GM12875 (cell line): ENCODE results near the gene TTPAL.

Source experiments
- H3K4me3 ChIP-seq: one replicate; pipeline ENCODE4 v1.5.1; 2011; ENCODE audit warnings: low read depth, low read length, control low read depth
- TF ChIP-seq, protein P1 (sequence below): IDR thresholded peaks from 2 replicates; pipeline ENCODE4 v1.5.1; 2011; ENCODE audit warnings: low read depth, mild to moderate bottlenecking, control low read depth, inconsistent platforms, low read length, moderate library complexity, borderline replicate concordance; ENCODE audit not compliant: insufficient read depth

TTPAL gene

DNA sequence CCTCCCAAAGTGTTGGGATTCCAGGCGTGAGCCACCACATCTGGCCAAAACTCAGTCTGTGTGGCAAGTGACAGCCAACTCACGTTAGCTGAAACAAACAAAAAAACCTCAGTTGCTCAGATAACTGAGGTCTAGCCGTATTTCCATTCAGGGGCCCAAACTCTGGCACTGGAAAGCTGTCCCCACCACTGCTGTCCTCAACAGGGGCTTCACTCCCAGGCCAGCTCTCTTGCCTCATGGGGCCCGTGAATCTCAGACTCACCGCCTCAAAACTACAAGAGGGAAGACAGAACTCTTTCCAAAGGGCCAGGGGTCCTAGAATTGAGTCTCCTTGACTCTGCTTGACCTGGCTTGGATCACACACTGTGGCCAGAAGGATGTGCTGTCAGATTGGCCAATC, 7.4 kb downstream of the TTPAL start:
- no peak overlapping the region for H3K4me3 ChIP-seq

DNA sequence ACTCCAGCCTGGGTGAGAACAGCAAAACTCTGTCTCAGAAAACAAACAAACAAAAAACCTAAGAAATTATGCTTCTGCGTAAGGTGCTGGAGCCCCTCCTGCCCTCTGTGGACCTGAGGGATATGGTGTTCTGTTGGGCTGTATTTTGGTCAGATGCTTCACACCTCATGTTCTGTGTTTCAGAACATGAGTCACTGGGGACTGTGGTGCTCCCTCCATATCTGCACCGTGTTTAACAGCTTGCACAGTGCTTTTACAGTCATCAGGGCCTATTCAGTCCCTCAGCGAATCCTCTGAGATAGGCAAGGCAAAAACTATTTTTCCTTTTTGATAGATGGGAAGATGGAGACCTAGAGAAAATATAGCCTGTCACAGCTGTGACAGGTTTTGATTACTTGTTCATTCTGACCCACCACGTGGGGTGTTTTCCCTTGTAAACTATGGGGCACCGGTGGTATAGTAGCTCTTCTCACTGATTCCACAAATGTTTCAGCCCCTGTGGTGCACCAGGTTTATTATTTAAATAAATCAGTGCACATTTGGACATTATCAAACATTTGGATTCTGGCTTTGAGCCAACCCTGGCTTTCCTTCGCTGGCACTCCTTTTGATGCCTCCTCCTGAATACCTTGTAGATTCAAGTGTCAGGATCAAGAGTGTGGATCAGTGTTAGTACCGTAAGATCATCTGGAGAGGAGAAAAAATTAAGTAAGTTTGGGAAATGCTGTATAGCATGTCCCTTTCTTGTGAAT, 9.6 kb downstream of the TTPAL start:
- H3K4me3 ChIP-seq: no peak overlapping the region
- TF ChIP-seq, protein P1, sequence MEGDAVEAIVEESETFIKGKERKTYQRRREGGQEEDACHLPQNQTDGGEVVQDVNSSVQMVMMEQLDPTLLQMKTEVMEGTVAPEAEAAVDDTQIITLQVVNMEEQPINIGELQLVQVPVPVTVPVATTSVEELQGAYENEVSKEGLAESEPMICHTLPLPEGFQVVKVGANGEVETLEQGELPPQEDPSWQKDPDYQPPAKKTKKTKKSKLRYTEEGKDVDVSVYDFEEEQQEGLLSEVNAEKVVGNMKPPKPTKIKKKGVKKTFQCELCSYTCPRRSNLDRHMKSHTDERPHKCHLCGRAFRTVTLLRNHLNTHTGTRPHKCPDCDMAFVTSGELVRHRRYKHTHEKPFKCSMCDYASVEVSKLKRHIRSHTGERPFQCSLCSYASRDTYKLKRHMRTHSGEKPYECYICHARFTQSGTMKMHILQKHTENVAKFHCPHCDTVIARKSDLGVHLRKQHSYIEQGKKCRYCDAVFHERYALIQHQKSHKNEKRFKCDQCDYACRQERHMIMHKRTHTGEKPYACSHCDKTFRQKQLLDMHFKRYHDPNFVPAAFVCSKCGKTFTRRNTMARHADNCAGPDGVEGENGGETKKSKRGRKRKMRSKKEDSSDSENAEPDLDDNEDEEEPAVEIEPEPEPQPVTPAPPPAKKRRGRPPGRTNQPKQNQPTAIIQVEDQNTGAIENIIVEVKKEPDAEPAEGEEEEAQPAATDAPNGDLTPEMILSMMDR: no peak

More for the DNA sequence above, 7.4 kb downstream of the TTPAL start:
- TF ChIP-seq, protein P1: no peak

DNA sequence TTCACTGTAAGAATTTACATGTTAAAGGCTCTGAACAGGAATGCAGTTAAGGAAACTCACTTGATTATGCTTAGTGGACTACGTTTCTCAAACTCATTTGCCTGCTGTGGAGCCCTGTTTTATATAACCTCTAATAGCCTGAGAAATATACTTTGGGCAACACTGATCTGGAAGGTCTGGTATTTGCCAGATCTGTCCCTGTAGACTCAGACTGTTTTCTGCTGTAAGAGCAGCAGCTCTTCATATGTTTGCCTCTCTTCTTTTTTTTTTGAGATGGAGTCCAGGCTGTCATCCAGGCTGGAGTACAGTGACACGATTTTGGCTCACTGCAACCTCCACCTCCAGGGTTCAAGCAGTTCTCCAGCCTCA, 10.1 kb downstream of the TTPAL start:
- no peak overlapping the region for H3K4me3 ChIP-seq
- TF ChIP-seq, protein P1: no peak

DNA sequence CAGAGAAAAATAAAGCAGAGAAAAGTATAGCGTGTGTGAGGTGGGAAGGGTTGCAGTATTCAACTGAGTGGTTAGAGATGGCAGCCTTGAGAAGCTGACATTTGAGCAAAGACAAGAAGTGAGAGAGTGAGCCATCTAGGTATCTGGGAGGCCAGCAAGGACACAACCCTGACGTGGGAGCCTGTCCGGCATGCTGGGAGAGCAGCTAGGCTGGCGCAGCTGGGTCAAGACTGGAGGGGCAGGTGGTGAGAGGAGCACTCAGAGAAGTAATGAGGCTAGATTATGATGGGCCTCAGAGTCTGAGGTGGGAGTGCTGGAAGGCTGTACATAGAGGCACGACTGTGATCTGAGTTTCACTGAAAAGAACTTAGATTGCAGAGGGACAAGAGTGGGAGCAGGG, 12.9 kb downstream of the TTPAL start:
- TF ChIP-seq, protein P1: no peak
- no peak overlapping the region for H3K4me3 ChIP-seq

DNA sequence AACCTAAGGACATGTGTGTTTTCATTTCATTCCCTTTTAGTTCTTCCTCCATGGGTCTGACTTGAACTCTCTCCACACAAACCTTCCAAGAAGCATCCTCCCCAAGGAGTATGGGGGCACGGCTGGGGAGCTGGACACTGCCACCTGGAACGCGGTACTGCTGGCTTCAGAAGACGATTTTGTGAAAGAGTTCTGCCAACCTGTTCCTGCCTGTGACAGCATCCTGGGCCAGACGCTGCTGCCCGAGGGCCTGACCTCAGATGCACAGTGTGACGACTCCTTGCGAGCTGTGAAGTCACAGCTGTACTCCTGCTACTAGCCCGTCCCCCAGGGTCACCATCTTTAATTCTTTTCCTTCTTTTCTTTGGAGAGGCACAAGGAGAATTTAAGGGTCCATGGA, 13.5 kb downstream of the TTPAL start:
- no peak overlapping the region for H3K4me3 ChIP-seq
- TF ChIP-seq, protein P1: no peak

DNA sequence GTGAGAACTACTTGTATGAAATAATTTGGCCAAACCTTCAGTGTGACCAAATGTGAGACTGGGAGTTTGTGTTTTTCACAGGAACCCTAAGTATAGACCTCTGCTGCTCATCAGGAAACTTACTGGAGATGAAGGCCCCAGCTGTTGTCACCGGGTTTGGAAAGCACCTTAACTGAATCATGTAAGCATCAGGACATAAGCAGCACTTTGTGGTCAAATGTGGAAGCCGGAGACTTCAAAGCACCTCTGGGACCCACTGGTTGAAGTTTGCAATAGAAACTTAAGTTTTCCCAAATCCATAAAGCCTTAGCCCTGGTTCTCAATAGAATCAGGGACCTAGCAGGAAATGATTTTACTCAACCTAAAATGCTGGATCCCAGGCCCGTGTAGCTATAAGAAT, 14.3 kb downstream of the TTPAL start:
- no peak overlapping the region for H3K4me3 ChIP-seq
- TF ChIP-seq, protein P1: no peak

DNA sequence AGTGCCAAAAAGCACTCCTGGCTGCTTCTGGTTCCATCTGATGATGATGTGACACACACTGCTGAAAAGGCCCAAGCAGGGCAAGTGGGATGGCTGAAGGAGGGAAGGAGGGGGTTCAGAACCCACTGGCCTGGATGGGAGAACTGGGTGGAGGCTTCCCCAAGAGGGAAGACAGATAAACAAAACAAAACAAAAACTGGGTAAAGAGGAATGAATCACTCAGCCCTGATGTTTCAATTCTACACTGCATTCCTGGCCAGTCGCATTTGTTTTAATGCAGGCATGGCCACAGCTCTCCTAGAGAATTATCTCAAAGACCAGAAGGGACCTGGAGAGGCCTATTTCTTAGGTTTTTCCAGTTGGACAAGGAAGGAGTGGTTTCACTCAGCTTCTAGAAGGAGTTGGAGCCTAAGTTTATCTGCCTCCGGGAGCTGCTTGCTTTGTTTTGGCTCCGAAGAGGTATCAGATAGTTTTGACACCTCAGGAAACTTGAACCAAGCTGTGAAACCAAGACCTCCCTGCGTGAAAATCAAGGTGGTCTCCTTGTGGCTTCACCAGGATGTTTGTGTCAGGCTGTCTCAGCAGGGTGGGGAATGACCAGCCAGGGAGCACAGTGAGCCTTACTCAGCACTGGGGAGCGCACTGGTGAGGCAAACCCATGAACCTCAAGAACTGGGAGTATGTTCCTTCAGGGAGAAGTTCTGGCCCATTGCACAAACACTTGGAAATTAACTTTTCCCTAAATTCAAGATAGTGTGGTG, 16.1 kb downstream of the TTPAL start:
- no peak overlapping the region for H3K4me3 ChIP-seq
- TF ChIP-seq, protein P1: no peak
